CD14-positive monocyte (primary cell): ENCODE results near the gene B3GLCT. TPM values are rescaled to one million over a fixed set of nuclear protein-coding genes. Genes with fewer than 3 reads are reported as not detected.

Experiments used
- DNase-seq, 3 donors: peaks; one replicate each; pipeline ENCODE4 v3.0.0-alpha.2; 2011 to 2022
- H2AFZ ChIP-seq: 2 replicates; pipeline ENCODE4 v1.6.0; 2012; ENCODE audit warnings: mild to moderate bottlenecking, low read depth, low read length, inconsistent platforms; ENCODE audit not compliant: insufficient read depth, poor library complexity, severe bottlenecking
- H3K27ac ChIP-seq, 2 donors: 1 replicate in 1 of 2; 2 replicates in 1 of 2; pipeline ENCODE4 v1.5.1; 2012 to 2013; ENCODE audit warnings: low read length in 2 of 2, control low read depth in 1 of 2, inconsistent platforms in 1 of 2, low read depth in 1 of 2, mild to moderate bottlenecking in 1 of 2
- H3K27me3 ChIP-seq, 2 donors: one replicate each; pipeline versions ENCODE4 v1.6.0 to v1.6.1; 2011 to 2013; ENCODE audit warnings: low read length in 2 of 2; ENCODE audit not compliant: control insufficient read depth in 2 of 2, insufficient read depth in 2 of 2
- H3K36me3 ChIP-seq, 2 donors: replicated peaks in 1 of 2; 1 replicate in 1 of 2; 2 replicates in 1 of 2; pipeline versions ENCODE4 v1.5.1 to v1.6.1; 2012 to 2013; ENCODE audit warnings: low read length in 2 of 2, control low read depth in 1 of 2, inconsistent platforms in 1 of 2, mild to moderate bottlenecking in 1 of 2; ENCODE audit not compliant: insufficient read depth in 2 of 2, control insufficient read depth in 1 of 2
- H3K4me1 ChIP-seq, 2 donors: 1 replicate in 1 of 2; 2 replicates in 1 of 2; pipeline versions ENCODE4 v1.5.1 to v1.6.1; 2012 to 2013; ENCODE audit warnings: low read length in 2 of 2, control low read depth in 1 of 2, inconsistent platforms in 1 of 2, mild to moderate bottlenecking in 1 of 2, moderate library complexity in 1 of 2; ENCODE audit not compliant: insufficient read depth in 2 of 2, control insufficient read depth in 1 of 2
- H3K4me2 ChIP-seq: replicated peaks from 2 replicates; pipeline ENCODE3; 2012; ENCODE audit warnings: low read length, moderate library complexity, mild to moderate bottlenecking; ENCODE audit not compliant: poor library complexity, severe bottlenecking; ENCODE audit errors: extremely low read depth
- H3K4me3 ChIP-seq, 3 experiments: fragments of 200-600 bp in 1 of 3; sonication (generic) in 1 of 3; replicated peaks in 1 of 3; 1 replicate in 2 of 3; 2 replicates in 1 of 3; pipeline ENCODE4 v1.5.1; 2011 to 2013; ENCODE audit warnings: low read length in 3 of 3, mild to moderate bottlenecking in 3 of 3, control low read depth in 2 of 3, low read depth in 2 of 3, inconsistent platforms in 1 of 3, moderate library complexity in 1 of 3
- H3K79me2 ChIP-seq: 2 replicates; pipeline ENCODE4 v1.6.0; 2012; ENCODE audit warnings: mild to moderate bottlenecking, control low read depth, inconsistent platforms, low read length, moderate library complexity; ENCODE audit not compliant: insufficient read depth
- H3K9ac ChIP-seq: 2 replicates; pipeline ENCODE4 v1.6.0; 2017; ENCODE audit warnings: low read length, mild to moderate bottlenecking; ENCODE audit not compliant: insufficient read depth, poor library complexity, severe bottlenecking
- H3K9me3 ChIP-seq, 2 donors: replicated peaks in 1 of 2; 1 replicate in 1 of 2; 2 replicates in 1 of 2; pipeline versions ENCODE4 v1.5.1 to v1.6.1; 2012 to 2013; ENCODE audit warnings: low read length in 2 of 2, control low read depth in 1 of 2; ENCODE audit not compliant: control insufficient read depth in 1 of 2, insufficient read depth in 1 of 2
- H4K20me1 ChIP-seq: 2 replicates; pipeline ENCODE4 v1.6.0; 2012; ENCODE audit warnings: mild to moderate bottlenecking, low read length, control low read depth, moderate library complexity; ENCODE audit not compliant: insufficient read depth
- H3K27ac Mint-ChIP-seq, 7 donors: one replicate each; pipeline ENCODE4 v1.8.0; 2020; ENCODE audit warnings: mild to moderate bottlenecking in 7 of 7, mixed read lengths in 7 of 7, moderate library complexity in 6 of 7, inconsistent platforms in 2 of 7
- H3K27me3 Mint-ChIP-seq, 3 donors: one replicate each; pipeline ENCODE4 v1.8.0; 2021 to 2022; ENCODE audit warnings: low read depth in 3 of 3, mild to moderate bottlenecking in 3 of 3, mixed read lengths in 3 of 3, moderate library complexity in 3 of 3, inconsistent platforms in 1 of 3
- H3K36me3 Mint-ChIP-seq, 2 donors: one replicate each; pipeline ENCODE4 v1.8.0; 2020; ENCODE audit warnings: mixed read lengths in 2 of 2, inconsistent platforms in 1 of 2, mild to moderate bottlenecking in 1 of 2
- H3K4me1 Mint-ChIP-seq: one replicate; pipeline ENCODE4 v1.8.0; 2020; ENCODE audit warnings: mild to moderate bottlenecking, mixed read lengths
- H3K4me3 Mint-ChIP-seq, 2 donors: one replicate each; pipeline ENCODE4 v1.8.0; 2020; ENCODE audit warnings: mild to moderate bottlenecking in 2 of 2, mixed read lengths in 2 of 2, moderate library complexity in 1 of 2
- H3K9me3 Mint-ChIP-seq, 7 donors: one replicate each; pipeline ENCODE4 v1.8.0; 2020 to 2022; ENCODE audit warnings: mixed read lengths in 7 of 7, mild to moderate bottlenecking in 6 of 7, moderate library complexity in 6 of 7, inconsistent platforms in 2 of 7
- CTCF ChIP-seq: fragments of 200-600 bp; IDR thresholded peaks from one replicate; pipeline ENCODE4 v1.8.0; 2022; ENCODE audit warnings: antibody characterized with exemption, mild to moderate bottlenecking
- WGBS: methylation state at CpG from one replicate; pipeline ENCODE4 v1.1.5; 2013; ENCODE audit warnings: missing lambda C conversion rate; ENCODE audit not compliant: insufficient coverage; 5-methylcytosine and 5-hydroxymethylcytosine counted together
- intact Hi-C, 2 donors: fragments of 100-400 bp; cut with micrococcal nuclease; formaldehyde crosslinking; loops; one replicate each; pipeline versions ENCODE4 v1.15.0 to v1.15.1; 2023
- polyA plus RNA-seq, 3 donors: library from polyadenylated mRNA; depleted of rRNA in 1 of 3; unstranded in 2 of 3; stranded (reverse) in 1 of 3; fragments of 300-500 nt in 2 of 3; fragments of >200 nt in 1 of 3; fragmentation: Illumina TruSeq in 2 of 3; gene quantifications; 1 replicate in 2 of 3; 2 replicates in 1 of 3; pipeline ENCODE4 v1.2.3, GENCODE V29; 2012 to 2021

Gene B3GLCT
- polyA plus RNA-seq, 3 donors: 0.63 to 2.0 (median 2.0) TPM

GRCh38 chr13:31377946-31378345, 178.2 kb downstream of the B3GLCT start:
- no peak overlapping the region for H3K4me3 Mint-ChIP-seq
- no peaks in the 10 kb centered on the region for H3K4me1 ChIP-seq
- intact Hi-C loops: no loop called here
- DNase-seq: no peak
- H2AFZ ChIP-seq: no peak overlapping the region
- H3K9ac ChIP-seq: no peak overlapping the region
- WGBS: no CpG with 5 or more reads among the region's 2 CpGs
- no peaks in the 10 kb centered on the region for H3K27me3 ChIP-seq
- no peaks in the 10 kb centered on the region for H3K4me1 Mint-ChIP-seq
- no peaks in the 10 kb centered on the region for H3K36me3 ChIP-seq
- no peaks in the 10 kb centered on the region for H3K79me2 ChIP-seq
- H3K4me2 ChIP-seq: no peak overlapping the region
- no peaks in the 10 kb centered on the region for H3K36me3 Mint-ChIP-seq
- peaks cover 1 to 8% (median 3%) of the 10 kb centered on the region in 3 donors for H3K27me3 Mint-ChIP-seq
- H4K20me1 ChIP-seq: no peaks in the 10 kb centered on the region
- no peak overlapping the region for H3K4me3 ChIP-seq
- H3K9me3 ChIP-seq: no peaks in the 10 kb centered on the region
- H3K9me3 Mint-ChIP-seq: peaks cover 0 to 6% (median 2%) of the 10 kb centered on the region in 7 donors
- H3K27ac Mint-ChIP-seq: no peak overlapping the region
- H3K27ac ChIP-seq: no peak overlapping the region
- no peak for TF ChIP-seq CTCF

- H3K27ac ChIP-seq: no peak overlapping the region
- intact Hi-C loops: no loop called here
- H3K4me1 Mint-ChIP-seq: no peaks in the 10 kb centered on the region
- H4K20me1 ChIP-seq: no peaks in the 10 kb centered on the region
- no peak overlapping the region for H3K4me2 ChIP-seq
- no peak overlapping the region for H3K4me3 Mint-ChIP-seq
- H2AFZ ChIP-seq: no peak overlapping the region
- H3K9me3 ChIP-seq: no peaks in the 10 kb centered on the region
- H3K36me3 ChIP-seq: no peaks in the 10 kb centered on the region
- peaks cover 0 to 9% (median 3%) of the 10 kb centered on the region in 3 donors for H3K27me3 Mint-ChIP-seq
- no peak for DNase-seq
- no peak for TF ChIP-seq CTCF
- H3K9me3 Mint-ChIP-seq: peaks cover 0 to 8% (median 2%) of the 10 kb centered on the region in 7 donors
- H3K4me3 ChIP-seq: no peak overlapping the region
- H3K9ac ChIP-seq: no peak overlapping the region
- no peaks in the 10 kb centered on the region for H3K36me3 Mint-ChIP-seq
- H3K27me3 ChIP-seq: no peaks in the 10 kb centered on the region
- 83% methylated on average over 1 of the region's 4 CpGs for WGBS
- H3K4me1 ChIP-seq: no peaks in the 10 kb centered on the region
- H3K79me2 ChIP-seq: no peaks in the 10 kb centered on the region
- H3K27ac Mint-ChIP-seq: no peak overlapping the region
Measured at GRCh38 chr13:31380715-31381114, 180.9 kb downstream of the B3GLCT start.

Other genes with a start within 250 kb of the B3GLCT start
- gene HSPH1, start 38.1 kb upstream of the B3GLCT start, polyA plus RNA-seq: 10 to 100 TPM in 1 of 3 donors, 1 to 10 TPM in 2; 7.4 to 11.3 (median 9.1) TPM